Measurements from ENCODE around the gene FIG4. TPM values are rescaled to one million over a fixed set of nuclear protein-coding genes. Genes with fewer than 3 reads are reported as not detected.

FIG4 gene
- polyA plus RNA-seq, 3 donors = 27.2 to 65.3 (median 53.7) TPM

DNA sequence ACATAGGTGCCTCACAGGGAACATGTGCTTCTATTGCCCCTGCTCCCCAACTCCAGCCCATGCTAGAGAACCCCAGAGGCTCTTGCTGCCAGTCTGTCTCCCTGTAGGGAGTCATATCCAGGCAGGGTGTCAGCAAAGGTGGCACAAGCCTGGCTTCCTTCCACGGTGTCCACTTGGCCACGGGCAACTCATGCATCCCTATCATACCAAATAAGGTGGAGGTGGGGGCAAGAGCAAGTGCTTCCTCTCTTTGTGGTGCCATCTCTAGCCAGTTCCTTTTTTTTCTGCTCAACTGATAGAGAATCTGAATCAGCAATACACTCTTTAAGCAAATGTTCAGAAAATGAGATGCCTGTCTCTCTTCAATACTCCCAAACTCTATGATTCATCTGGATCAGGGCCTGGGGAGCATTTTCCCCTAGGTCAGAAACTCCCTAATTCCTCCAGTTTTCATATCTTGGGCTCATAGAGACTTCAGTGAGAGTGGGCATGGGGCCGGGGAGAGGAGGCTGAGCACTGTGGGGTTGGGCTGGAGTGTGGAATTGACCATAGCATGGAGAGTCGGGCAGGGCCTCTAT is 182.0 kb downstream of the FIG4 start:
- Histone ChIP-seq H3K4me2 (replicated peaks; ENCODE audit: extremely low read depth, low read length, poor library complexity, severe bottlenecking) (peak overlapping the region; percentile 23), H3K4me1 (ENCODE audit: control insufficient read depth in 1 of 2, insufficient read depth in 2 of 2, low read length in 2 of 2) (peaks cover 25 to 35% of the 10 kb centered on the region in 2 donors), H3K9me3 (replicated peaks in 1 of 2; ENCODE audit: control insufficient read depth in 1 of 2, insufficient read depth in 1 of 2, low read length in 2 of 2) (no peaks in the 10 kb centered on the region), H3K4me3 (replicated peaks in 1 of 3; ENCODE audit: low read depth in 2 of 3, low read length in 3 of 3) (peak overlapping the region in 1 of 3 experiments; percentile 6), H3K9ac (ENCODE audit: insufficient read depth, low read length, poor library complexity, severe bottlenecking) (no peak overlapping the region), H2AFZ (ENCODE audit: insufficient read depth, low read depth, low read length, poor library complexity, severe bottlenecking) (peak overlapping the region; percentile 31), H4K20me1 (ENCODE audit: insufficient read depth, low read length) (no peaks in the 10 kb centered on the region), H3K27me3 (ENCODE audit: control insufficient read depth in 2 of 2, insufficient read depth in 2 of 2, low read length in 2 of 2) (no peaks in the 10 kb centered on the region), H3K36me3 (replicated peaks in 1 of 2; ENCODE audit: control insufficient read depth in 1 of 2, insufficient read depth in 2 of 2, low read length in 2 of 2) (no peaks in the 10 kb centered on the region), H3K79me2 (ENCODE audit: insufficient read depth, low read length) (no peaks in the 10 kb centered on the region), H3K27ac (ENCODE audit: low read depth in 1 of 2, low read length in 2 of 2) (peak overlapping the region in 1 of 2 donors; percentile 22)
- peak; percentile 38 to 47 (median 44) for DNase-seq
- no peak overlapping the region for H3K4me3 Mint-ChIP-seq
- WGBS (ENCODE audit: insufficient coverage) = no CpG with 5 or more reads among the region's 4 CpGs
- H3K4me1 Mint-ChIP-seq = peaks cover 26% of the 10 kb centered on the region
- H3K36me3 Mint-ChIP-seq = no peaks in the 10 kb centered on the region
- H3K9me3 Mint-ChIP-seq = peaks cover 0 to 2% (median 0%) of the 10 kb centered on the region in 7 donors
- TF ChIP-seq, protein P1, sequence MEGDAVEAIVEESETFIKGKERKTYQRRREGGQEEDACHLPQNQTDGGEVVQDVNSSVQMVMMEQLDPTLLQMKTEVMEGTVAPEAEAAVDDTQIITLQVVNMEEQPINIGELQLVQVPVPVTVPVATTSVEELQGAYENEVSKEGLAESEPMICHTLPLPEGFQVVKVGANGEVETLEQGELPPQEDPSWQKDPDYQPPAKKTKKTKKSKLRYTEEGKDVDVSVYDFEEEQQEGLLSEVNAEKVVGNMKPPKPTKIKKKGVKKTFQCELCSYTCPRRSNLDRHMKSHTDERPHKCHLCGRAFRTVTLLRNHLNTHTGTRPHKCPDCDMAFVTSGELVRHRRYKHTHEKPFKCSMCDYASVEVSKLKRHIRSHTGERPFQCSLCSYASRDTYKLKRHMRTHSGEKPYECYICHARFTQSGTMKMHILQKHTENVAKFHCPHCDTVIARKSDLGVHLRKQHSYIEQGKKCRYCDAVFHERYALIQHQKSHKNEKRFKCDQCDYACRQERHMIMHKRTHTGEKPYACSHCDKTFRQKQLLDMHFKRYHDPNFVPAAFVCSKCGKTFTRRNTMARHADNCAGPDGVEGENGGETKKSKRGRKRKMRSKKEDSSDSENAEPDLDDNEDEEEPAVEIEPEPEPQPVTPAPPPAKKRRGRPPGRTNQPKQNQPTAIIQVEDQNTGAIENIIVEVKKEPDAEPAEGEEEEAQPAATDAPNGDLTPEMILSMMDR (IDR thresholded peaks at IDR 0.05) = no peak
- peak overlapping the region in 2 of 7 donors; percentile 15 to 41 for H3K27ac Mint-ChIP-seq
- H3K27me3 Mint-ChIP-seq (ENCODE audit: low read depth in 3 of 3) = peaks cover 2 to 6% (median 2%) of the 10 kb centered on the region in 3 donors
- intact Hi-C loops (cut with micrococcal nuclease) = no loop called here

DNA sequence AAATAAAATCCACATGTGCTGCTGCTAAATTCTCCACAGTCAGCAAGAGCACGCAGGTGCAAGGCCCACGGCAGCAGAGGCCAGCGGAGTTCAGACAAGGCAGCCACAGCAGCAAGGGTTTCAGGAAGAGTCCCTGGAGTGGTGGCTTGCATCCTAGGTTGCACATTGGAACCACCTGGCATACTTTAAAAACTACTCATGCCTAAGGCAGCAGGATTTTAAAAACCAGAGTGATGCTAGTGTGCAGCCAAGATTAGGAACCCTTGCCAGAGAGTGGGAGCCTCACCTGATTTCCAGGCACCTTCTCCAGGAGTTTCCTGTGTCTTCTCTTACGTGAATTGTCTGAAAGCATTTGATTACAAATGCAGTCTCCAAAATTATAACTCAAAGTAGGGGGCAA is 183.0 kb downstream of the FIG4 start:
- Histone ChIP-seq H3K9me3 (replicated peaks in 1 of 2; ENCODE audit: control insufficient read depth in 1 of 2, insufficient read depth in 1 of 2, low read length in 2 of 2) (no peaks in the 10 kb centered on the region), H3K27ac (ENCODE audit: low read depth in 1 of 2, low read length in 2 of 2) (no peak overlapping the region), H3K4me1 (ENCODE audit: control insufficient read depth in 1 of 2, insufficient read depth in 2 of 2, low read length in 2 of 2) (peaks cover 28 to 42% of the 10 kb centered on the region in 2 donors), H3K27me3 (ENCODE audit: control insufficient read depth in 2 of 2, insufficient read depth in 2 of 2, low read length in 2 of 2) (no peaks in the 10 kb centered on the region), H4K20me1 (ENCODE audit: insufficient read depth, low read length) (no peaks in the 10 kb centered on the region), H3K79me2 (ENCODE audit: insufficient read depth, low read length) (no peaks in the 10 kb centered on the region), H3K9ac (ENCODE audit: insufficient read depth, low read length, poor library complexity, severe bottlenecking) (no peak overlapping the region), H2AFZ (ENCODE audit: insufficient read depth, low read depth, low read length, poor library complexity, severe bottlenecking) (no peak overlapping the region), H3K4me3 (replicated peaks in 1 of 3; ENCODE audit: low read depth in 2 of 3, low read length in 3 of 3) (no peak overlapping the region), H3K36me3 (replicated peaks in 1 of 2; ENCODE audit: control insufficient read depth in 1 of 2, insufficient read depth in 2 of 2, low read length in 2 of 2) (no peaks in the 10 kb centered on the region), H3K4me2 (replicated peaks; ENCODE audit: extremely low read depth, low read length, poor library complexity, severe bottlenecking) (no peak overlapping the region)
- intact Hi-C loops (cut with micrococcal nuclease) = no loop called here
- Mint-ChIP-seq H3K4me3 (no peak overlapping the region), H3K9me3 (peaks cover 0 to 2% (median 0%) of the 10 kb centered on the region in 7 donors), H3K36me3 (no peaks in the 10 kb centered on the region), H3K27ac (peak overlapping the region in 1 of 7 donors; percentile 51), H3K4me1 (peaks cover 33% of the 10 kb centered on the region), H3K27me3 (ENCODE audit: low read depth in 3 of 3) (no peaks in the 10 kb centered on the region)
- WGBS (ENCODE audit: insufficient coverage) = 100% methylated on average over 3 of the region's 4 CpGs
- no peak for DNase-seq
- TF ChIP-seq, protein P1 (IDR thresholded peaks at IDR 0.05) = no peak
